HuH-7 (cell line): ENCODE results near the gene PUSL1.

Source experiments
- DNase-seq: peaks from one replicate; pipeline ENCODE4 v3.0.0; 2011; ENCODE audit warnings: low spot score

Gene PUSL1

DNA sequence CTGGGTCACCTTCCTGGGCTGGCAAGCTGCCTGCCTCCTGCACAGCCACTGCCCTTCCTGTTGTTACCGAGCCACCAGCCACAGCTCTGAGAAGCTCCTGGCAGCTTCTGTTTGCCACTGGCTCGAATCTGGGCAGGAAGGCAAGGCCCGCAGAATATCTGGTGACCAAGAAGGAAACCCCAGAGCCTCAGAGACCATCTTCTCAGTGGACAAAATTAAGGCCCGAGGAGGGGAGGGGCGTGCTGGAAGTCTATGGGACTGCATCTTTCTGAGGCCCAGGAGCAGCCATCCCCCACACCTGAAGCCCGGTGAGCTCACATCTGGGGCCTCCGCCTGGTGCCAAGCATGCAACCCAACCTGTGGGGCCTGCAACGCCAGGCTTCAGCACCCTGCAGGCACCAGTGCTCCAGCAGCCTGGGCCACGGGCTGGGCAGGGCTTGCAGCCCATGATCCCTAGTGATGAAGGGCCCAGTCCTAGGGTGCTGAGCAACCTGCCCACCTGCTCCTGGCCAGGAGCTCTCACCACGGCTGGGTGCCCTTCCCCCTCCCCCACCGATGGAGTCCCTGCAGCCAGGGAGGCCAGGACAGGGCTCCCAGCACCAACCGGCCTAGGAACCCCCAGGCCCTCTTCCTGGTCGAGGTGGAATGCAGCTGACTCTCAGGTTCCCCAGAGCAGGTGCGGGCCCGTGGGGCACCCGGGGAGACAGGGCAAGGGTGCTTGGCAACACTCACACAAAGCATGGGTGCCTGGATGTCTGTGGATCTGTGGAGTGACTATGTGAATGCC lies 17.1 kb downstream of the PUSL1 start:
- no peak for DNase-seq

GRCh38 chr1:1326075-1326605 lies 17.7 kb downstream of the PUSL1 start:
- DNase-seq: no peak

DNA sequence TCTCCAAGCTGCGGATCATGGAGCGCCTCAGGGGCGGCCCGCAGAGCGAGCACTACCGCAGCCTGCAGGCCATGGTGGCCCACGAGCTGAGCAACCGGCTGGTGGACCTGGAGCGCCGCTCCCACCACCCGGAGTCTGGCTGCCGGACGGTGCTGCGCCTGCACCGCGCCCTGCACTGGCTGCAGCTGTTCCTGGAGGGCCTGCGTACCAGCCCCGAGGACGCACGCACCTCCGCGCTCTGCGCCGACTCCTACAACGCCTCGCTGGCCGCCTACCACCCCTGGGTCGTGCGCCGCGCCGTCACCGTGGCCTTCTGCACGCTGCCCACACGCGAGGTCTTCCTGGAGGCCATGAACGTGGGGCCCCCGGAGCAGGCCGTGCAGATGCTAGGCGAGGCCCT lies 18.9 kb downstream of the PUSL1 start:
- DNase-seq: no peak

DNA sequence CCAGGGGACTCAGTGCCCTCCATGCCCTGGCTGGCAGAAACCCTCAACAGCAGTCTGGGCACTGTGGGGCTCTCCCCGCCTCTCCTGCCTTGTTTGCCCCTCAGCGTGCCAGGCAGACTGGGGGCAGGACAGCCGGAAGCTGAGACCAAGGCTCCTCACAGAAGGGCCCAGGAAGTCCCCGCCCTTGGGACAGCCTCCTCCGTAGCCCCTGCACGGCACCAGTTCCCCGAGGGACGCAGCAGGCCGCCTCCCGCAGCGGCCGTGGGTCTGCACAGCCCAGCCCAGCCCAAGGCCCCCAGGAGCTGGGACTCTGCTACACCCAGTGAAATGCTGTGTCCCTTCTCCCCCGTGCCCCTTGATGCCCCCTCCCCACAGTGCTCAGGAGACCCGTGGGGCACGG lies 19.9 kb downstream of the PUSL1 start:
- no peak for DNase-seq

GRCh38 chr1:1329304-1330210 lies 21.2 kb downstream of the PUSL1 start:
- DNase-seq: no peak

- DNase-seq: no peak
Observed at GRCh38 chr1:1330366-1331067, 22.1 kb downstream of the PUSL1 start.

- no peak for DNase-seq
Observed at GRCh38 chr1:1331068-1331965, 22.9 kb downstream of the PUSL1 start, which contains the start of gene TAS1R3. Gene TAS1R3 (plus strand): TSS chr1:1331280. CDS start chr1:1331346, 66 bp downstream.

DNA sequence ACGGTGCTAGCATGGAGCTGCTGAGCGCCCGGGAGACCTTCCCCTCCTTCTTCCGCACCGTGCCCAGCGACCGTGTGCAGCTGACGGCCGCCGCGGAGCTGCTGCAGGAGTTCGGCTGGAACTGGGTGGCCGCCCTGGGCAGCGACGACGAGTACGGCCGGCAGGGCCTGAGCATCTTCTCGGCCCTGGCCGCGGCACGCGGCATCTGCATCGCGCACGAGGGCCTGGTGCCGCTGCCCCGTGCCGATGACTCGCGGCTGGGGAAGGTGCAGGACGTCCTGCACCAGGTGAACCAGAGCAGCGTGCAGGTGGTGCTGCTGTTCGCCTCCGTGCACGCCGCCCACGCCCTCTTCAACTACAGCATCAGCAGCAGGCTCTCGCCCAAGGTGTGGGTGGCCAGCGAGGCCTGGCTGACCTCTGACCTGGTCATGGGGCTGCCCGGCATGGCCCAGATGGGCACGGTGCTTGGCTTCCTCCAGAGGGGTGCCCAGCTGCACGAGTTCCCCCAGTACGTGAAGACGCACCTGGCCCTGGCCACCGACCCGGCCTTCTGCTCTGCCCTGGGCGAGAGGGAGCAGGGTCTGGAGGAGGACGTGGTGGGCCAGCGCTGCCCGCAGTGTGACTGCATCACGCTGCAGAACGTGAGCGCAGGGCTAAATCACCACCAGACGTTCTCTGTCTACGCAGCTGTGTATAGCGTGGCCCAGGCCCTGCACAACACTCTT lies 23.8 kb downstream of the PUSL1 start:
- no peak for DNase-seq

DNA sequence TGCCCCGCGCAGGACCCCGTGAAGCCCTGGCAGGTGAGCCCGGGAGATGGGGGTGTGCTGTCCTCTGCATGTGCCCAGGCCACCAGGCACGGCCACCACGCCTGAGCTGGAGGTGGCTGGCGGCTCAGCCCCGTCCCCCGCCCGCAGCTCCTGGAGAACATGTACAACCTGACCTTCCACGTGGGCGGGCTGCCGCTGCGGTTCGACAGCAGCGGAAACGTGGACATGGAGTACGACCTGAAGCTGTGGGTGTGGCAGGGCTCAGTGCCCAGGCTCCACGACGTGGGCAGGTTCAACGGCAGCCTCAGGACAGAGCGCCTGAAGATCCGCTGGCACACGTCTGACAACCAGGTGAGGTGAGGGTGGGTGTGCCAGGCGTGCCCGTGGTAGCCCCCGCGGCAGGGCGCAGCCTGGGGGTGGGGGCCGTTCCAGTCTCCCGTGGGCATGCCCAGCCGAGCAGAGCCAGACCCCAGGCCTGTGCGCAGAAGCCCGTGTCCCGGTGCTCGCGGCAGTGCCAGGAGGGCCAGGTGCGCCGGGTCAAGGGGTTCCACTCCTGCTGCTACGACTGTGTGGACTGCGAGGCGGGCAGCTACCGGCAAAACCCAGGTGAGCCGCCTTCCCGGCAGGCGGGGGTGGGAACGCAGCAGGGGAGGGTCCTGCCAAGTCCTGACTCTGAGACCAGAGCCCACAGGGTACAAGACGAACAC lies 24.5 kb downstream of the PUSL1 start:
- no peak for DNase-seq

- no peak for DNase-seq
Observed at GRCh38 chr1:1333551-1334241, 25.3 kb downstream of the PUSL1 start.

GRCh38 chr1:1334835-1335234 lies 26.4 kb downstream of the PUSL1 start:
- DNase-seq: no peak

GRCh38 chr1:1335283-1335682 lies 26.9 kb downstream of the PUSL1 start:
- DNase-seq: no peak

DNA sequence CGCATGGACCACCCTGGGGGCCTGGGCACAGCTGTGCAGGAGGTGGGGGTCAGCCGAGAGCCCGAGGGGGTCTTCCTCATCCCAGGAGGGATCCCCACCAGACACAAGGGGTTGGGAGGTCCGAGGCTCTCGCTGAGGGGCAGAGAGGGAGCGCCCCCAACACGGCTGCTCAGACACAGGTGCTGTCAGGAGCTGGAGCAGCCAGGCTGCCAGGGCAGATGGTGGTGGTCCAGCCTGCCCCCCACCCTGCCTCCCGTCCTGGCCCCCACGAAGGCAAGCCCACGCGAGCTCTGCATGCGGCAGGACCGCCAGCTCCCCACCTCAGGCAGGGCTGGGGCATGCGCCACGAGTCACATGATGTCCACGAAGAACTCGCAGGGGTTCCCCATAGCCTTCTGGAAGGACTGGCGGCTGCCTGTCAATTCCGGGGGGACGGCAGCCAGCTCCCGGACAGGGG lies 27.4 kb downstream of the PUSL1 start:
- no peak for DNase-seq

- no peak for DNase-seq
Observed at GRCh38 chr1:1336446-1336845, 28.0 kb downstream of the PUSL1 start.

GRCh38 chr1:1336931-1337792 lies 28.8 kb downstream of the PUSL1 start:
- DNase-seq: no peak

- DNase-seq: no peak
Observed at GRCh38 chr1:1337793-1338147, 29.4 kb downstream of the PUSL1 start.

DNA sequence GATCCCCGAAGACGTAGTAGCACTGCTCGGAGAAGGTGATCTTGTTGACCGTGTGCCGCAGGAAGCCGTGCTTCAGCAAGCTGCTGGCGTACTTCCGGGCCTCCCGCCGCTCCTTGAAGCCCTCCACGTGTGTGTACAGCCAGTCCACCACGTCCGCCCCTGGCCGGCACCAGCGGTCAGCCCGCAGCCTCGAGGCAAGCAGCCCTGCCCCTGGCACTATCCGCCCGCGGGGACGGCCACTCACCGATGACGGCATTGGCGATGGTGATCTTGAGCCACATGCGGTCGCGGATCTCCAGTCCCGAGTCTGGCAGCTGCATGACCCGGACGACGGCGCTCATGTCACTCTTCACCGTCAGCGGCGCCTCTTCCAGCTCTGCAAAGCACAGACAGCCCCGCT lies 29.9 kb downstream of the PUSL1 start:
- DNase-seq: no peak

DNA sequence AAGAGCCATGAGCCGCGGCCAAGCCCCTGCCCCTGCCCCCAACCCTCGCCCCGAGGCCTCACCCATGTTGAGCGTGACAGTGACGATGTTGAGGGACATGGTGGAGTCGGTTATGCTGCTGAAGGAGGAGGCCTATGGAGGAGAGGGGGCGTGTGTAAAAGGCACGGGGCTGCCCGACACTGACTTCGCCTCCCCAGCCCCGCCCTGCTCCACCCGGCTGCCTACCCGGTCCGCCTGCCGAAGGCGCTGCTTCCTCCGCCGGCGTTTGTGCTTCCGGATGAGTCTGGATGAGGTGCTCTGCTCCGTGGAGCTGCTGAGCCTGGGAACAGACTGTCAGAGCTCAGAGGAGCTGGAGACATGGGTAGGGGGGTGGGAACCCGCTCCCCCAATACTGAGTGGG lies 31.8 kb downstream of the PUSL1 start:
- no peak for DNase-seq
